GM12878 (cell line): ENCODE data around the gene TBXAS1. TPM values are rescaled to one million over a fixed set of nuclear protein-coding genes. Genes with fewer than 3 reads are reported as not detected.
"Not testable (repeated sequence)": the region's sequence is repeated elsewhere in the genome, so short reads cannot be mapped to it uniquely, and the experiment has no call there.

ENCODE experiments used
- ATAC-seq: fragments of 200-7000 bp; cut with Tn5 transposase; 3 replicates; pipeline ENCODE4 v1.9.1; 2020; ENCODE audit warnings: mild to moderate bottlenecking, moderate library complexity
- BruUV-seq: library from RNA; stranded (reverse); fragments of 400-500 nt; replicated peaks from 2 replicates; lab custom pipeline; 2021; lab: Mats Ljungman, UMichigan
- CTCF ChIA-PET: fragments of 300-600 bp; sonication (Branson Sonifier 250); formaldehyde crosslinking; extraction: SDS; loops from one replicate; lab custom pipeline; 2021; ENCODE audit warnings: inconsistent platforms; lab: Yijun Ruan, JAX
- POLR2A ChIA-PET: fragments of 350-600 bp; formaldehyde crosslinking; extraction: SDS; loops from one replicate; lab custom pipeline; 2021; ENCODE audit warnings: inconsistent platforms; lab: Charles Lee
- RAD21 ChIA-PET: fragments of 300-600 bp; sonication (Branson Sonifier 250); formaldehyde crosslinking; loops from one replicate; lab custom pipeline; 2023; ENCODE audit warnings: antibody characterized with exemption; ENCODE audit not compliant: unreplicated experiment; lab: Charles Lee
- SMC1A ChIA-PET: fragments of 300-600 bp; sonication (Branson Sonifier 250); formaldehyde crosslinking; loops from one replicate; lab custom pipeline; 2023; ENCODE audit not compliant: unreplicated experiment, uncharacterized antibody; lab: Charles Lee
- DNase-seq: peaks from one replicate; pipeline ENCODE4 v3.0.0-alpha.2; 2011; ENCODE audit warnings: low read depth, low spot score
- FAIRE-seq: peaks from 3 replicates; lab custom pipeline; 2011; peaks lifted over from hg19 to GRCh38; lab: Jason Lieb, UNC
- H2AFZ ChIP-seq: 2 replicates; pipeline ENCODE4 v1.6.0; 2011; ENCODE audit warnings: low read depth, low read length, control low read depth; ENCODE audit not compliant: control insufficient read depth
- H3K27ac ChIP-seq: 2 replicates; pipeline ENCODE4 v1.5.1; 2011; ENCODE audit warnings: control low read depth; ENCODE audit not compliant: control insufficient read depth, insufficient read depth
- H3K27me3 ChIP-seq, 2 experiments: replicated peaks in 1 of 2; 2 replicates each; pipeline versions ENCODE4 v1.6.0 to v1.6.1; 2011; ENCODE audit warnings: low read length in 1 of 2; ENCODE audit not compliant: control insufficient read depth in 2 of 2, insufficient read depth in 2 of 2
- H3K36me3 ChIP-seq, 2 experiments: 2 replicates each; pipeline ENCODE4 v1.5.1; 2011; ENCODE audit warnings: low read length in 1 of 2; ENCODE audit not compliant: control insufficient read depth in 2 of 2, insufficient read depth in 2 of 2
- H3K4me1 ChIP-seq: 2 replicates; pipeline ENCODE4 v1.6.1; 2011; ENCODE audit warnings: mild to moderate bottlenecking, low read length, moderate library complexity, mixed read lengths; ENCODE audit not compliant: control insufficient read depth, insufficient read depth
- H3K4me2 ChIP-seq: 2 replicates; pipeline ENCODE4 v1.6.0; 2011; ENCODE audit warnings: control low read depth; ENCODE audit not compliant: control insufficient read depth, insufficient read depth
- H3K4me3 ChIP-seq: fragments of 200-600 bp; sonication (generic); 2 replicates; pipeline ENCODE4 v1.5.1; 2016
- H3K79me2 ChIP-seq: 2 replicates; pipeline ENCODE4 v1.6.0; 2011; ENCODE audit warnings: low read length; ENCODE audit not compliant: control insufficient read depth, insufficient read depth
- H3K9ac ChIP-seq: 2 replicates; pipeline ENCODE4 v1.8.0; 2011; ENCODE audit warnings: low read length, control low read depth, mixed read lengths; ENCODE audit not compliant: control insufficient read depth, insufficient read depth
- H3K9me3 ChIP-seq: replicated peaks from 3 replicates; pipeline ENCODE4 v1.5.1; 2011; ENCODE audit warnings: mild to moderate bottlenecking, low read length; ENCODE audit not compliant: control insufficient read depth, insufficient read depth
- H4K20me1 ChIP-seq: 2 replicates; pipeline ENCODE4 v1.6.0; 2011; ENCODE audit not compliant: control insufficient read depth, insufficient read depth
- NR2F1 ChIP-seq: fragments of 450-650 bp; conservative IDR thresholded peaks from 2 replicates; pipeline ENCODE4 v1.6.1; 2017; ENCODE audit warnings: mild to moderate bottlenecking
- POLR2A ChIP-seq: IDR thresholded peaks from 2 replicates; pipeline ENCODE4 v1.6.1; 2011; ENCODE audit warnings: low read depth, mild to moderate bottlenecking, low read length
- SRF ChIP-seq, 2 experiments: IDR thresholded peaks; 2 replicates each; pipeline ENCODE4 v1.6.1; 2011; ENCODE audit warnings: low read depth in 2 of 2, low read length in 2 of 2, mild to moderate bottlenecking in 1 of 2, moderate library complexity in 1 of 2
- WGBS: methylation state at CpG from one replicate; pipeline ENCODE4 v1.1.6; 2016; ENCODE audit warnings: low lambda C conversion rate; ENCODE audit not compliant: insufficient replicate concordance, insufficient coverage; ENCODE audit errors: missing lambda C conversion rate; 5-methylcytosine and 5-hydroxymethylcytosine counted together
- in situ Hi-C: fragments of 300-500 bp; cut with MboI; formaldehyde crosslinking; loops from 9 replicates; pipeline ENCODE4 v1.14.3; 2018; ENCODE audit warnings: mixed read lengths
- intact Hi-C: fragments of 100-400 bp; cut with micrococcal nuclease; formaldehyde crosslinking; loops from one replicate; pipeline ENCODE4 v1.14.2; 2022; ENCODE audit not compliant: unreplicated experiment
- polyA plus RNA-seq, 11 experiments: library from polyadenylated mRNA; depleted of rRNA in 4 of 11; unstranded in 6 of 11; stranded (reverse) in 5 of 11; fragments of >200 nt; fragmentation: Nextera tagmentation in 4 of 11; fragmentation: Illumina TruSeq in 1 of 11; extraction: Ambion mirVana in 4 of 11; extraction: Trizol in 1 of 11; gene quantifications; 1 replicate in 1 of 11; 2 replicates in 10 of 11; pipeline versions ENCODE4 v1.2.1 to v1.2.3, GENCODE V29; 2011 to 2016; ENCODE audit warnings: inconsistent platforms in 2 of 11, missing spikeins in 2 of 11, low read depth in 1 of 11
- total RNA-seq, 4 experiments: library from RNA; depleted of rRNA in 3 of 4; stranded (reverse); fragments of >200 nt in 3 of 4; fragmentation: Illumina TruSeq in 1 of 4; extraction: Trizol in 1 of 4; gene quantifications; 2 replicates each; pipeline versions ENCODE4 v1.2.1 to v1.2.3, GENCODE V29; 2013 to 2021
- TF ChIP-seq, protein P1 (sequence below): fragments of 150-350 bp; IDR thresholded peaks from 2 replicates; pipeline ENCODE4 v1.6.1; 2014; ENCODE audit warnings: mild to moderate bottlenecking, low read depth, low read length

Gene TBXAS1
- total and polyA plus RNA-seq, 10 of the 15 experiments (the other 5 are each of a cell fraction or from before 2014, with no cell fraction given): 1.5 to 32.7 (median 16.3) TPM

DNA sequence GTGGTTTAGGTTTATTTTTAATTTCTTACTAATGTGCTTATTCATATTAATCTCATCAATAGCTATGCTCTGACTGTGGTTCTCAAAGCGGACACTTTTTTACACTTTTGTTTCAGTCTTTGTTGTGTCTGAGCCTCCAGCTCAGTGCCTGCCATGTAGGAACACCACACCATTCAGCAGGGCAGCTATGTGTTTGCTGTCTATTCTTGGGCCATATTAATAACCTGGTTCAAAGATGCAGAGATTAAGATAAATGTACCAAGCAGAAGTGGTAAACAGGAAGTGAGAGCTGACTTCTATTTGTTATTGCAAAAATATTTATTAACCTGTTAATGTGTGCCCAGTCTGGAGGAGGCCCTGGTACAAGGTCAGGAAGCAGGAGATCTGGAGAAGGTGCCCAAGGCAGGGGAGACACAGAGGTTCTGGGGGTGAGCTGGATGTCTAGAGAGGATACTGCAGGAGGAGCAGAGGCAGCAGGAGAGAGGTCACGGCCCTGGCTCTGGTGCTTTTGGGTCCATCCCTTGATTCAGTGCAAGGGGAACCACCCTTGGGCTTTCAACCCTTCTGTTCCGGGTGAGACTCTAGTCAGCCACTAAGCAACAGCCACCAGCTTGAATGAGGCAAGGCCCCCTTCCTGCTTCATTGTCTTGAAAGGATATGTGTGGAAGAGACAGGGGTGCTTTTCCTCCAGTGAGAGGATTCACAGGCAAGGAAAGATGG is 1.9 kb downstream of the TBXAS1 start (continued):
- TF ChIP-seq, protein P1, sequence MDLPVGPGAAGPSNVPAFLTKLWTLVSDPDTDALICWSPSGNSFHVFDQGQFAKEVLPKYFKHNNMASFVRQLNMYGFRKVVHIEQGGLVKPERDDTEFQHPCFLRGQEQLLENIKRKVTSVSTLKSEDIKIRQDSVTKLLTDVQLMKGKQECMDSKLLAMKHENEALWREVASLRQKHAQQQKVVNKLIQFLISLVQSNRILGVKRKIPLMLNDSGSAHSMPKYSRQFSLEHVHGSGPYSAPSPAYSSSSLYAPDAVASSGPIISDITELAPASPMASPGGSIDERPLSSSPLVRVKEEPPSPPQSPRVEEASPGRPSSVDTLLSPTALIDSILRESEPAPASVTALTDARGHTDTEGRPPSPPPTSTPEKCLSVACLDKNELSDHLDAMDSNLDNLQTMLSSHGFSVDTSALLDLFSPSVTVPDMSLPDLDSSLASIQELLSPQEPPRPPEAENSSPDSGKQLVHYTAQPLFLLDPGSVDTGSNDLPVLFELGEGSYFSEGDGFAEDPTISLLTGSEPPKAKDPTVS: no peak
- TF ChIP-seq SRF (IDR thresholded peaks at IDR 0.05; ENCODE audit: low read depth in 2 of 2, low read length in 2 of 2) (no peak), POLR2A (peak; percentile 53), NR2F1 (0 out of 2 replicates have a peak, but pooled peaks have one; percentile 29)

DNA sequence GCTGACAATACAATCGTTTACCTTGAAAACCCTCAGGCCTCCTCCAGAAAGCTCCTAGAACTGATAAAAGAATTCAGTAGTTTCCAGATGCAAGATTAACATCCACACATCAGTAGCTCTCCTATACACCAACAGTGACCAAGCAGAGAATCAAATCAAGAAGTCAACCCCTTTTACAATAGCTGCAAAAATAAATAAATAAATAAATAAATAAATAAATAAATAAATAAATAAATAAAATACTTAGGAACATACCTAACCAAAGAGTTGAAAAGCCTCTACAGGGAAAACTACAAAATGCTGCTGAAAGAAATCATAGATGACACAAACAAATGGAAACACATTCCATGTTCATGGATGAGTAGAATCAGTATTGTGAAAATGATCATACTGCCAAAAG is 6.8 kb downstream of the TBXAS1 start:
- SMC1A ChIA-PET: interaction anchor here (0.6 to 0.7 kb wide), 2 partner anchors 38 to 133 kb away, joined by 3 read pairs; no protein-coding TSS in a partner anchor
- intact Hi-C loops, POLR2A ChIA-PET, H3K79me2 ChIP-seq, H4K20me1 ChIP-seq, H3K27me3 ChIP-seq, DNase-seq, in situ Hi-C loops, BruUV-seq, RAD21 ChIA-PET, H3K36me3 ChIP-seq, H3K4me3 ChIP-seq, H3K4me1 ChIP-seq, ATAC-seq, H3K4me2 ChIP-seq, FAIRE-seq, H3K9me3 ChIP-seq, H3K9ac ChIP-seq, H3K27ac ChIP-seq, H2AFZ ChIP-seq, CTCF ChIA-PET: not testable (repeated sequence)
- WGBS: 42% methylated on average over 1 of the region's 1 CpG

DNA sequence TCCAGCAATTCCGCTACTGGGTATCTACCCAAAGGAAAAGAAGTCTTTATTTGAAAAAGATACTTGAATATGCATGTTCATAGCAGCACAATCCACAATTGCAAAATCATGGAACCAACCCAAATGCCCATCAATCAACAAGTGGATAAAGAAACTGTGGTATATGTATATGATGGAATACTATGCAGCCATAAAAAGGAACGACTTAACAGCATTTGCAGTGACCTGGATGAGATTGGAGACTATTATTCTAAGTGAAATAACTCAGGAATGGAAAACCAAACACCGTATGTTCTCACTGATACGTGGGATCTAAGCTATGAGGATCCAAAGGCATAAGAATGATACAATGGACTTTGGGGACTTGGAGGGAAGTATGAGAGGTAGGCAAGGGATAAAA is 8.2 kb downstream of the TBXAS1 start:
- ATAC-seq, POLR2A ChIA-PET, DNase-seq, H3K27me3 ChIP-seq, BruUV-seq, FAIRE-seq, H3K36me3 ChIP-seq, H2AFZ ChIP-seq, H3K79me2 ChIP-seq, H3K27ac ChIP-seq, H4K20me1 ChIP-seq, in situ Hi-C loops, H3K9ac ChIP-seq, H3K4me1 ChIP-seq, RAD21 ChIA-PET, SMC1A ChIA-PET, H3K4me2 ChIP-seq, H3K4me3 ChIP-seq, H3K9me3 ChIP-seq, CTCF ChIA-PET, intact Hi-C loops: not testable (repeated sequence)
- WGBS: 73% methylated on average over 4 of the region's 4 CpGs
